ENCODE data around the gene CCT6A.
A peak's percentile ranks its signal among the peaks of the same experiment; 100 is the strongest.
"Not testable (repeated sequence)": the region's sequence is repeated elsewhere in the genome, so short reads cannot be mapped to it uniquely, and the experiment has no call there.

CCT6A gene

DNA sequence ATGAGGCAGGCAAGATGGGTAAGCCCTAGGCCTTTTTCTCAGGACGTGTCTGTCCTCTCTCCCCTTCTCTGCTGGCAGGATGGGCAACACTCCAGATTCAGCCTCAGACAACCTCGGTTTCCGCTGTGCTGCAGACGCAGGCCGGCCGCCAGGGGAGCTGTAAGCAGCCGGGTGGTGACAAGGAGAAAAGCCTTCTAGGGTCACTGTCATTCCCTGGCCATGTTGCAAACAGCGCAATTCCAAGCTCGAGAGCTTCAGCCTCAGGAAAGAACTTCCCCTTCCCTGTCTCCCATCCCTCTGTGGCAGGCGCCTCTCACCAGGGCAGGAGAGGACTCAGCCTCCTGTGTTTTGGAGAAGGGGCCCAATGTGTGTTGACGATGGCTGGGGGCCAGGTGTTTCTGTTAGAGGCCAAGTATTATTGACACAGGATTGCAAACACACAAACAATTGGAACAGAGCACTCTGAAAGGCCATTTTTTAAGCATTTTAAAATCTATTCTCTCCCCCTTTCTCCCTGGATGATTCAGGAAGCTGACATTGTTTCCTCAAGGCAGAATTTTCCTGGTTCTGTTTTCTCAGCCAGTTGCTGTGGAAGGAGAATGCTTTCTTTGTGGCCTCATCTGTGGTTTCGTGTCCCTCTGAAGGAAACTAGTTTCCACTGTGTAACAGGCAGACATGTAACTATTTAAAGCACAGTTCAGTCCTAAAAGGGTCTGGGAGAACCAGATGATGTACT lies 28.1 kb downstream of the CCT6A start:
- H3K4me1 Mint-ChIP-seq = no peaks in the 10 kb centered on the region
- H3K4me3 Mint-ChIP-seq = no peak overlapping the region
- H3K36me3 Mint-ChIP-seq = no peaks in the 10 kb centered on the region
- H3K9me3 Mint-ChIP-seq = no peaks in the 10 kb centered on the region
- H3K27ac Mint-ChIP-seq = no peak overlapping the region
- no peaks in the 10 kb centered on the region for H3K27me3 Mint-ChIP-seq

DNA sequence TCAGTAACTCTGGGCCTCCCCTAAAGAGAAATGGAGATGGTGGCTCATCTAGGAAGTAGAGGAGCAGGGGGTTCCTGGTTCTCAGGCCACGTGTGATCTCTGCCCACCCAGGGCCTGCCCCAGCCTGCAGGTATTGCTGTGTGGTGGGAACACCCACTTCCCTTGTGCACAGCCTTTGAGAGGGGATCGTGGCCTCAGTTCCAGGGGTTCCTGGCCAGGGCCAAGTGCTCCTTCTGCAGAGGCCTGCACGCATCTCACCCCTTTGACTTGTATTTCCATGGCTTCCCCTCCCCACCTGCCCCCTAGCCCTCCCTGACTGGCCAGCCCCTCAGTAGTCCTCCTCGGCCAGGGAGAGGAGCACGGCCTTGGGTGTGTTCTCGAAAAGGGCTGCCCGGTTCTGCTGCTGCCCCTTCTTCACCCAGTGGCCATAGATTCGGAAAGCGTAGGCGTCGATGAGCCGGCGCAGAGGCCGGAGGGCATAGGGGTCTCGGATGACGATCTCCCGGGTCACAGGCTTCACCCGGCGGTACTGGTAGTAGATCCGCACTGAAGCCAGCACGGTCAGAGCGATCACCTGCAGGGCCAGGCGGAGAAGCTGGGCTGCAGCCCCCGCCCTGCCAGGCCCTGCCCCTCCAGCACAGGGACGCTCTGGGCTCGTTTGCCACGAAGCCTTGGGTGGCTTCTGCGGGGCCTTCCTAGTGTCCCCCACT lies 29.3 kb downstream of the CCT6A start:
- H3K4me3 Mint-ChIP-seq, H3K9me3 Mint-ChIP-seq, H3K4me1 Mint-ChIP-seq, H3K36me3 Mint-ChIP-seq, H3K27ac Mint-ChIP-seq, H3K27me3 Mint-ChIP-seq: not testable (repeated sequence)

DNA sequence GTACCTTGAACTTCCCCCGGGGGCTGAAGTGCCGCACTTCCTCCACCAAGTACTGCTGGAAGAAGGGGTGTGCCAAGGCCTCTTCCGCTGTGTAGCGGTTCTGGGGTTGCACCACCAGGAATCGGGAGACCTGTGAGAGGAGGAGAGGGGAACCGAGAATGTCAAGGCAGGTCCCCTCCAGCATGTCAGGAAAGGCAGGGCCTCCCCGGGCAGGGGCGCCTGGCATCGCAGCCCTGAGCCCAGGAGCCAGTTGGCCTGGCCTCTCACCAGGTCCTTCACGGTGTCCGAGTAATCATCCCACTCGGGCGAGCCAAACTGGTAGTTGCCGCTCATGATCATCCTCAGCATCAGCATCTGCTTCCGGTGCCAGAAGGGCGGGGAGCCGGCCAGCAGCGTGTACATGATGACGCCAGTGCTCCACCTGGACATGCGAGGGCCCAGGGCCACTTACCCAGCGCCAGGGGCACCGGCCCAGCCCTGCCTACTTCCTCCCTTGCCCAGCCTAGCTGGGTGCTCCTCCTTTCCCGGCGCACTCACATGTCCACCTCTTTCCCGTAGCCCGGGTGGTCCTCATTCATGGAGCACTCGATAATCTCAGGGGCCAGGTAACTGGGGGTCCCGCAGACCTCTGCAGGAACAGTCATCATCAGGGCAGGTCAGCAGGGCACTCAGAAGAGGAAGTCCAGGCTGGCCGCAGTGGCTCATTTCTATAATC lies 30.2 kb downstream of the CCT6A start:
- no peak overlapping the region for H3K4me3 Mint-ChIP-seq
- no peaks in the 10 kb centered on the region for H3K4me1 Mint-ChIP-seq
- H3K9me3 Mint-ChIP-seq = no peaks in the 10 kb centered on the region
- no peaks in the 10 kb centered on the region for H3K36me3 Mint-ChIP-seq
- no peaks in the 10 kb centered on the region for H3K27me3 Mint-ChIP-seq
- H3K27ac Mint-ChIP-seq = no peak overlapping the region

DNA sequence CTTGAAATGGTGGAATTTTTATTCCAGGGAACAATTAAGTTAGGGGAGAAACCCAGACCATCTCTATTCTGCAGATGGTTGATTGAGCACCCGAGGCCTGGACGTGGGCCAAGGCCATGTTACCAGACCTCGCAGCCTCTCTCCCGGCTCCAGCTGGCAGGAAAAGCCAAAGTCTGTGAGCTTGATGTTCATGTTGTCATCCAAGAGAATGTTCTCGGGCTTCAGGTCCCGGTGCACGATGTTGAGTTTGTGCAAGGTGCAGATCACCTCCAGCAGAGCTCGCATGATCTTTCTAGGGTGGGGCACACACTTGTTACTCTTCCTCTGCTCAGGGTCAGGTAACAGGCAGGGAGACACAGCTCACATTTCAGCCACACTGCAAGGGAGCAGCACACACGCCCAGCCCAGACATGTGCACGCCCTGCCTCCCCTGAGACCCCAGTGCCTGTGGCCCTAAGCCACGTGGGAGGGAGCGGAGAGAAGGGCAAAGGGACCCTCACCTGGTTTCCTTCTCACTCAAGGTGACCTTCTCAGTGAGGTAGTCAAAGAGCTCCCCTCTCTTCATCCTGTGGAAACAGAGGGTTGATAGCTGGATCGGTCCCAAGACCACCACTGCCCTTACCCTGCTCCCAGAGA lies 31.7 kb downstream of the CCT6A start:
- Mint-ChIP-seq H3K27ac (no peak overlapping the region), H3K4me1 (no peaks in the 10 kb centered on the region), H3K27me3 (no peaks in the 10 kb centered on the region), H3K4me3 (no peak overlapping the region), H3K36me3 (no peaks in the 10 kb centered on the region), H3K9me3 (no peaks in the 10 kb centered on the region)

DNA sequence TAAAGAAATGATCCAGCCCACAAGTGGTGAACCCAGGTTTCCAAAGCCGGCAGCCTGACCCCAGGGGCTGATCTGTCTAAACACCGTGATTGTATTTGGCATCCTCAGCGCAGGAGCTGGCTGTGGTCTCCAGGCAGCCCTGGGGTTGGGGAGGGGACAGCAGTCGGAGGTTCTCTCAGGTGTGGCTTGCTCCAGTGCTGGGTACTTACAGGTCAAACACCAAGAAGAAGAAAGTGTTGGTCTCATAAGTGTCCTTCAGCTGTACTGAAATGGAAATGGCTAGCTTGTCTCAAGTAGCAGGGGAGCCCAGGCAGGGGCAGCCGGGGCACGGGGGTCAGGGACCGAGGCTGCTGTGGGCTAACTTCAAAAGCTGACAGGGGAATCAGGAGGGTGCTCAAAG lies 35.2 kb downstream of the CCT6A start:
- Mint-ChIP-seq H3K36me3 (peaks cover 2% of the 10 kb centered on the region), H3K9me3 (no peaks in the 10 kb centered on the region), H3K27ac (no peak overlapping the region), H3K4me1 (no peaks in the 10 kb centered on the region), H3K4me3 (no peak overlapping the region), H3K27me3 (no peaks in the 10 kb centered on the region)

DNA sequence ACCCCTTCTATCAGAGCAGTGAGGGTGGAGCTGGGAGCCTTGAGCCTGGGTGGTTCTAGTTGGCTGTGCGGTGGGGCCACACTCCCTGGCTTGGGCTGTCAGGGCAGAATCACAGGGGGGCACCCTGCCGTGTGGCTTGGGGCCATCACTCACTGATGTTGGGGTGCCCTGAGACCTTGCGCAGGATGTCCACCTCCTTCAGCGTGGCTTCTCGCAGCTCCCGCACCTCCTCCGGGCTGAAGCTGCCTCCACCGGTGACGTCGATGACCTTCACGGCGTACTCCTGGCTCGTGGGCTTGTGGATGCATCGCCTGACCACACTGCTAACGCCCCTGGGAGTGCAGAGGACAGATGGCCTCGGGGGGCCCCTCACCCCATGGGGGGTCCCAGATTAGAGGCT lies 35.9 kb downstream of the CCT6A start:
- no peaks in the 10 kb centered on the region for H3K9me3 Mint-ChIP-seq
- no peak overlapping the region for H3K27ac Mint-ChIP-seq
- no peak overlapping the region for H3K4me3 Mint-ChIP-seq
- peaks cover 2% of the 10 kb centered on the region for H3K36me3 Mint-ChIP-seq
- no peaks in the 10 kb centered on the region for H3K27me3 Mint-ChIP-seq
- no peaks in the 10 kb centered on the region for H3K4me1 Mint-ChIP-seq

DNA sequence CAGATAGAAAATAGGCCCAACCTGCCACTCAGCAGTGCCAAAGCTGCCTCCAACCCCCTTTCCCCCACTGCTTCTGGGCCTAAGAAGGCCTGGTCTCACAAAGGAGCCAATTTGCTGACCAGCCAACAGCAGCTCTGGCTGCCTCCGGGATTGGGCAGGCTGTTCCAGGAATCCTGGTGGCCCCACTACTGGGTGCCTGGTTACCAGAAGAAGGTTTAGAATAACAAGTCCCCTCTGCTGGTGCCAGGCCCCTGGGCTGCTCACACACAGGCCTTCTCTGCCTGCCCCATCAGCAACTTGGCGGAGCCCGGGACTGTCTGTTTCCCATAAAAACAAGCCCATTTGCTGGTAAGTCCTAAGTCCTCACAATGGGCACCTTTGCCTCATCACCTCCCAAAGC lies 40.0 kb downstream of the CCT6A start:
- Mint-ChIP-seq H3K4me1 (no peaks in the 10 kb centered on the region), H3K9me3 (no peaks in the 10 kb centered on the region), H3K36me3 (peaks cover 4% of the 10 kb centered on the region), H3K4me3 (no peak overlapping the region), H3K27me3 (no peaks in the 10 kb centered on the region), H3K27ac (no peak overlapping the region)

DNA sequence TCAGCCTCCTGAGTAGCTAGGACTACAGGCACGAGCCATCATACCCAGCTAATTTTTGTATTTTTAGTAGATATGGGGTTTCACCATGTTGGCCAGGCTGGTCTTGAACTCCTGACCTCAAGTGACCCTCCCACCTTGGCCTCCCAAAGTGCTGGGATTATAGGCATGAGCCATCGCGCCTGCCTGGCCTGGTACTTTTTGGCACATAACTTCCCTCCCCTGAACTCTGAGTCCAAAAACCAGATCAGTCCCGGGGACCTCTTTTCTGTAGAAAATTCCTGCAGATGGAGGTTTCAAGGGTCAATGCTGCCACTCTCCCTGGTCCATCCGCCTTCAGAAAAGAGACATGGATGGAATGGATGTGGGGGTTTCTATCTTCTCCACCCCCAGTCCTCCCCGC lies 40.8 kb downstream of the CCT6A start:
- not testable (repeated sequence) for H3K4me3 Mint-ChIP-seq, H3K9me3 Mint-ChIP-seq, H3K4me1 Mint-ChIP-seq, H3K27ac Mint-ChIP-seq, H3K27me3 Mint-ChIP-seq, H3K36me3 Mint-ChIP-seq

DNA sequence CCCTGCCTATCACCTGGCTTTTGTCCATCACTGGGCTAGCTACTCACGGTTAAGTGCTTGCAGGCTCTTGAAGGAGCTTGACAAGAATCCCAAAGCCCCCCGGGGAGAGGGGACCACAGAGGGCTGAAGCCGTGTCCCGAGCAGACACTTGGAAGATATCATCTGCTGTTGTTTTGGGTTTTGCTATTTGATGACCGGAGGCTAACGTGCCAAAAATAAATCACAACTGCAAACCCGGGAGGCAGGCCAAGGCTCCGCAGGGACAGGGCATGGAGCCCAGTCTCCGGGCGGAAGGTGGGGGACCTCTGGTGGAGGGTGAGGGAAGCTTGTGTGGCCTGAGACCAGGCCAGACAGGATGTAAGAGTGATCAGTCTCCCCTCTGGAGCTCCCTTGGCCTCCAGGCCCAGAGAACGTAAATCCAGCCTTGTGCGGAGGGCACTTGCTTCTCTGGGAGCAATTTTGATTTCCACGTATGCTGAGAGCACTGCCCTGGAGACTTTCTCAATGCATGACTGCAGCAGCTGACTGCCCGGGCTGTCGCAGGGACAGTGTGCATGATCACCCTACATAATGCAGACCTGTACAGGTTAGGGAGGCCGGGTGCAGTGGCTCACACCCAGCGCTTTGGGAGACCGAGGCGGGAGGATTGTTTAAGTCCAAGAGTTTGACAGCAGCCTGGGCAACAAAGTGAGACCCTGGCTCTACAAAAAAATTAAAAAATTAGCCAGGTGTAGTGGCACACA lies 41.4 kb downstream of the CCT6A start, which contains the start of gene PHKG1:
Gene PHKG1, minus strand, starts transcription at position 164 of the 743 bp plus-strand sequence. CDS start 4,011 bp downstream, outside the sequence.
- Mint-ChIP-seq H3K27ac (no peak within 1 kb of the TSS), H3K4me3 (no peak within 1 kb of the TSS), H3K36me3 (peaks cover 4% of the 10 kb centered on the region), H3K4me1 (no peaks in the 10 kb centered on the region), H3K9me3 (no peaks in the 10 kb centered on the region), H3K27me3 (no peaks in the 10 kb centered on the region)

DNA sequence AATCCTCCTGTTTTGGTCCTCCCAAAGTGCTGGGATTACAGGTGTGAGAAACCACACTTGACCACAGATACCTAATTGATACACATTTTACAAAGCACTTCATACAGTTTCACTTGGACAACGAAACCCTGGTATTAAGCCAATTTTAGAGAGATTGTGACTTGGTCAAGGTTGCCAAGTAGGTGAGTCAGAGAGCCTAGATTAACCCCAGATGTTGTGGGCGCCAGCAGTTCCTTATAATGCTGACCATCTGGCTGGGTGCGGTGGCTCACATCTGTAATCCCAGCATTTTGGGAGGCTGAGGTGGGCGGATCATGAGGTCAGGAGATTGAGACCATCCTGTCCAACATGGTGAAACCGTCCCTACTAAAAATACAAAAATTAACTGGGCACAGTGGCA lies 46.1 kb downstream of the CCT6A start:
- Mint-ChIP-seq H3K4me3 (no peak overlapping the region), H3K27ac (peak overlapping the region; percentile 23), H3K36me3 (peaks cover 6% of the 10 kb centered on the region), H3K4me1 (peaks cover 5% of the 10 kb centered on the region), H3K27me3 (no peaks in the 10 kb centered on the region), H3K9me3 (no peaks in the 10 kb centered on the region)

DNA sequence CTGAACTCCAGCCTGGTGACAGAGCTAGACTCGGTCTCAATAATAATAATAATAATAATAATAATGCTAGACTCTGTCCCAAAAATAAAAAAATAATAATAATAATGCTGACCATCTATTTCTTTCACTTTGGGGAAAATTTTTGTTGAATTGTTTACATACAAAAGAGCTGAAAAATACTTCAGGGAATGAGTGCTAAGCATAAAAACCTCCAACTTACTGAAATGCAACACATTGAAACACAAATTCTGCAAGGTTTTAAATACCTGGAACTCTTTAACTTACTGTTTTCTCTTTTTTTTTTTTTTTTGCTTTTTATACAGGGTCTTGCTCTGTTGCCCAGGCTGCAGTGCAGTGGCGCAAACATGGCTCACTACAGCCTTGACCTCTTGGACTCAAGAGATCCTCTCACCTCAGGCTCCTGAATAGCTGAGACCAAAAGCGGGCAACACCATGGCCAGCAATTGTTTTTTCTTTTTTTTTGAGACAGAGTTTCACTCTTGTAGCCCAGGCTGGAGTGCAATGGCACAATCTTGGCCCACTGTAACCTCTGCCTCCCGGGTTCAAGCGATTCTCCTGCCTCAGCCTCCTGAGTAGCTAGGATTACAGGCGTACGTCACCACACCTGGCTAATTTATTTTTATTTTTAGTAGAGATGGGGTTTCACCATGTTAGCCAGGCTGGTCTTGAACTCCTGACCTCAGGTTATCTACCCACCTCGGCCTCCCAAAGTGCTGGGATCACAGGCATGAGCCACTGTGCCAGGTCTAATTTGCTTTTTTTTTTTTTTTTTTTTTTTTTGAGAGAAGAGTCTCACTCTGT lies 46.8 kb downstream of the CCT6A start:
- not testable (repeated sequence) for H3K27ac Mint-ChIP-seq, H3K27me3 Mint-ChIP-seq, H3K9me3 Mint-ChIP-seq, H3K4me1 Mint-ChIP-seq, H3K4me3 Mint-ChIP-seq, H3K36me3 Mint-ChIP-seq

DNA sequence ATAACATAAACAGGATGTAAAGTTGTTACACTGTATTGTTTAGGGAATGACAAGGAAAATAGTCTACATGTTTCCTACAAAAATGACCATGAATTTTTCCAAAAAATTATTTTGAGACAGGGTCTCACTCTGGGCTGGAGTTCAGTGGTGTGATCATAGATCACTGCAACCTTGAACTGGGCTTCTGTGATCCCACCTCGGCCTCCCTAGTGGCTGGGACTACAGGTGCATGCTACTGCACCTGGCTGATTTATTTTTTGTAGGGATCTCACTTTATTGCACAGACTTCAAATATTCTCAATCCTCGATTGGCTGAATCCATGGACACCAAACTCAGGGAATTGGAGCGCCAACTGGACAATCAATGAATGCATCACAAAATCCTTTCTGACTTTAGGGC lies 48.1 kb downstream of the CCT6A start:
- Mint-ChIP-seq H3K27ac (peak overlapping the region; percentile 73), H3K36me3 (peaks cover 9% of the 10 kb centered on the region)

DNA sequence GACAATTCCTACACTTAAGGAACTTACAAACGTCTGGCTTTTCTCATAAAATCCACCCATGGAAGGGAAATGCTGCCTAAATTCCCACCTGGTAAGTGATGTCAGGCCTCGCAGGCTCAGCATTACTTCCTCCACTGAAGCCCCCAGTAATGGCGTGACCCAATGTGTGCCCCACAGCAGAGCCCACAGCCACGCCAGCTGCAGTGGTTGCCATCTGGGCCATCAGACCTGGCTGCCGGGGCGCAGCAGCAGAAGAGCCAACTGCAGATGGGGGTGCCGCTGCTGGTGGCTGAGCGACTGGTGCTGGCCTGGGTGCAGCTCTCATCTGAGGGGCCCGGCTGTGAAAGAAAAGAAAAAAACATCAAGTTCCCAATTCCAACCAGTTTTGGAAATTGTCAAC lies 52.6 kb downstream of the CCT6A start:
- H3K27me3 Mint-ChIP-seq, H3K9me3 Mint-ChIP-seq, H3K4me3 Mint-ChIP-seq, H3K27ac Mint-ChIP-seq: not testable (repeated sequence)
- peaks cover 16% of the 10 kb centered on the region for H3K36me3 Mint-ChIP-seq
- H3K4me1 Mint-ChIP-seq = peaks cover 34% of the 10 kb centered on the region

More for the DNA sequence above, 48.1 kb downstream of the CCT6A start:
- Mint-ChIP-seq H3K27me3 (no peaks in the 10 kb centered on the region), H3K9me3 (no peaks in the 10 kb centered on the region), H3K4me3 (no peak overlapping the region), H3K4me1 (peaks cover 12% of the 10 kb centered on the region)

DNA sequence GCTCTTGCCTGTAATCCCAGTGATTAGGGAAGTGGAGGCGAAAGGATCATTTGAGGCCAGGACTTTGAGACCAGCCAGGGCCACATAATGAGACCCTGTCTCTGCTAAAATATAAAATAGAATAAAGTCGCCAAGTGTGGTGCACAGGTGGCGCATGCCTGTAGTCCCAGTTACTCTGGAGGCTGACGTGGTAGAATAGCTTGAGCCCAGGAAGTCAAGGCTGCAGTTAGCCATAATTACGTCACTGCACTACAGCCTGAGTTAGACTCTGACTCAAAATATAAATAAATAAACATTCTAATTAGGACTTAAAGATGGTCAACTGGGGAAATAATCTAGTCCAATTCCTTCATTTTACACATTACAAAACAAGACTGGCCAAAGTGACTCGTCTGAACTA lies 53.9 kb downstream of the CCT6A start:
- H3K36me3 Mint-ChIP-seq = peaks cover 14% of the 10 kb centered on the region
- H3K27me3 Mint-ChIP-seq = no peaks in the 10 kb centered on the region
- H3K27ac Mint-ChIP-seq = peak overlapping the region; percentile 99
- peak overlapping the region; percentile 97 for H3K4me3 Mint-ChIP-seq
- H3K9me3 Mint-ChIP-seq = no peaks in the 10 kb centered on the region
- peaks cover 34% of the 10 kb centered on the region for H3K4me1 Mint-ChIP-seq

Measured in activated naive CD4-positive, alpha-beta T cell treated with anti-CD3 and anti-CD28 coated beads, Interleukin-2, amount 50 U/mL, for 24 hours (primary cell).